HepG2 (cell line): ENCODE data around the gene IDH3A. TPM values are rescaled to one million over a fixed set of nuclear protein-coding genes. Genes with fewer than 3 reads are reported as not detected.

Experiments used
- ATAC-seq: fragments of 200-7000 bp; cut with Tn5 transposase; 3 replicates; pipeline ENCODE4 v1.9.1; 2020; ENCODE audit warnings: mild to moderate bottlenecking, moderate library complexity
- BruUV-seq: library from RNA; stranded (reverse); fragments of 400-500 nt; replicated peaks from 2 replicates; lab custom pipeline; 2021; lab: Mats Ljungman, UMichigan
- CTCF ChIA-PET: fragments of 300-600 bp; formaldehyde crosslinking; extraction: SDS; loops from one replicate; lab custom pipeline; 2021; ENCODE audit warnings: low total read pairs, inconsistent platforms, low intra/inter-chr PET ratio; lab: Yijun Ruan, JAX
- POLR2A ChIA-PET: fragments of 350-600 bp; sonication (Branson Sonifier 250); formaldehyde crosslinking; loops from one replicate; lab custom pipeline; 2020; ENCODE audit warnings: antibody characterized with exemption, inconsistent platforms; lab: Yijun Ruan, JAX
- DNase-seq: peaks from one replicate; pipeline ENCODE4 v3.0.0-alpha.2; 2015; ENCODE audit warnings: low spot score
- FAIRE-seq: peaks from 3 replicates; lab custom pipeline; 2011; peaks lifted over from hg19 to GRCh38; lab: Jason Lieb, UNC
- H2AFZ ChIP-seq: one replicate; pipeline ENCODE4 v1.6.1; 2011; ENCODE audit warnings: low read length, inconsistent platforms
- H3K27ac ChIP-seq: fragments of 300-600 bp; 3 replicates; pipeline ENCODE4 v1.8.0; 2011; ENCODE audit warnings: mixed run types, mild to moderate bottlenecking, mixed read lengths, low read length, inconsistent platforms; ENCODE audit not compliant: insufficient read depth; ENCODE audit errors: extremely low read length
- H3K27me3 ChIP-seq, 2 experiments: fragments of 200-600 bp in 1 of 2; 2 replicates in 1 of 2; 3 replicates in 1 of 2; pipeline versions ENCODE4 v1.6.0 to v1.8.0; 2011; ENCODE audit warnings: low read length in 2 of 2, mild to moderate bottlenecking in 2 of 2, moderate library complexity in 2 of 2, inconsistent platforms in 1 of 2; ENCODE audit not compliant: insufficient read depth in 2 of 2, control insufficient read depth in 1 of 2
- H3K36me3 ChIP-seq, 2 experiments: fragments of 200-600 bp in 1 of 2; replicated peaks in 1 of 2; 2 replicates in 1 of 2; 3 replicates in 1 of 2; pipeline versions ENCODE4 v1.5.1 to v1.8.0; 2011; ENCODE audit warnings: low read length in 2 of 2, inconsistent platforms in 1 of 2; ENCODE audit not compliant: insufficient read depth in 2 of 2, control insufficient read depth in 1 of 2
- H3K4me1 ChIP-seq: 2 replicates; pipeline ENCODE4 v1.5.1; 2012; ENCODE audit warnings: low read length, inconsistent platforms; ENCODE audit not compliant: insufficient read depth
- H3K4me2 ChIP-seq: 2 replicates; pipeline ENCODE4 v1.6.0; 2011; ENCODE audit warnings: low read depth, low read length, inconsistent platforms
- H3K4me3 ChIP-seq, 3 experiments: fragments of 200-600 bp in 1 of 3; sonication (generic), shearing (Covaris generic) in 1 of 3; replicated peaks in 1 of 3; 2 replicates each; pipeline ENCODE4 v1.5.1; 2011 to 2016; ENCODE audit warnings: low read length in 3 of 3, inconsistent platforms in 2 of 3, low read depth in 2 of 3, mild to moderate bottlenecking in 2 of 3, control low read depth in 1 of 3, mixed read lengths in 1 of 3; ENCODE audit not compliant: insufficient read depth in 1 of 3
- H3K79me2 ChIP-seq: one replicate; pipeline ENCODE4 v1.6.1; 2011; ENCODE audit warnings: low read length, inconsistent platforms; ENCODE audit not compliant: insufficient read depth
- H3K9ac ChIP-seq: 2 replicates; pipeline ENCODE4 v1.6.0; 2011; ENCODE audit warnings: mild to moderate bottlenecking, low read depth, low read length, inconsistent platforms; ENCODE audit not compliant: insufficient read depth
- H3K9me3 ChIP-seq: 2 replicates; pipeline ENCODE4 v1.5.1; 2012; ENCODE audit warnings: mild to moderate bottlenecking, low read length
- H4K20me1 ChIP-seq: 2 replicates; pipeline ENCODE4 v1.6.0; 2011; ENCODE audit warnings: inconsistent platforms, mild to moderate bottlenecking, low read length, moderate library complexity; ENCODE audit not compliant: insufficient read depth
- HNRNPH1 ChIP-seq: fragments of 200-400 bp; formaldehyde crosslinking; optimal IDR thresholded peaks from 2 replicates; pipeline ENCODE3; 2017; ENCODE audit warnings: mild to moderate bottlenecking, low read depth, low read length
- KLF11 ChIP-seq: IDR thresholded peaks from 2 replicates; pipeline ENCODE4 v1.6.1; 2016; ENCODE audit warnings: missing compliant biosample characterization
- STAT5B ChIP-seq: sonication (generic); formaldehyde crosslinking; IDR thresholded peaks from 2 replicates; pipeline ENCODE4 v1.4.0; 2020; ENCODE audit warnings: missing genetic modification reagents
- XRCC5 ChIP-seq: fragments of 200-400 bp; formaldehyde crosslinking; optimal IDR thresholded peaks from 2 replicates; pipeline ENCODE3; 2017; ENCODE audit warnings: mild to moderate bottlenecking, low read length
- ZNF160 ChIP-seq: sonication (generic); formaldehyde crosslinking; IDR thresholded peaks from 2 replicates; pipeline ENCODE4 v1.8.0; 2022; ENCODE audit warnings: mild to moderate bottlenecking, inconsistent platforms, missing genetic modification reagents
- ZNF510 ChIP-seq: sonication (generic); formaldehyde crosslinking; IDR thresholded peaks from 2 replicates; pipeline ENCODE4 v1.4.0; 2020; ENCODE audit warnings: low read depth, mild to moderate bottlenecking, missing genetic modification reagents
- WGBS: methylation state at CpG from one replicate; pipeline ENCODE4 v1.1.6; 2017; ENCODE audit warnings: low lambda C conversion rate; 5-methylcytosine and 5-hydroxymethylcytosine counted together
- in situ Hi-C: cut with HindIII; loops from 2 replicates; pipeline ENCODE4 v1.10.0; 2017; ENCODE audit warnings: low pct_unique_long_range_greater_than_20kb; ENCODE audit not compliant: extremely low pct_ligation_motif_present
- intact Hi-C: fragments of 100-400 bp; cut with micrococcal nuclease; formaldehyde crosslinking; loops from one replicate; pipeline ENCODE4 v1.10.0; 2022; ENCODE audit not compliant: unreplicated experiment
- polyA plus RNA-seq, 8 experiments: library from polyadenylated mRNA; depleted of rRNA in 3 of 8; stranded (reverse) in 7 of 8; unstranded in 1 of 8; fragments of >200 nt; fragmentation: Illumina TruSeq in 4 of 8; extraction: Trizol in 4 of 8; gene quantifications; 2 replicates each; pipeline versions ENCODE4 v1.2.1 to v1.2.3, GENCODE V29; 2011 to 2016; ENCODE audit warnings: low read depth in 4 of 8, missing spikeins in 1 of 8, mixed read lengths in 1 of 8; ENCODE audit not compliant: insufficient read depth in 1 of 8
- total RNA-seq, 5 experiments: library from RNA; depleted of rRNA; stranded (reverse); fragments of >200 nt; fragmentation: Illumina TruSeq; extraction: Trizol; gene quantifications; 2 replicates each; pipeline ENCODE4 v1.2.3, GENCODE V29; 2016; ENCODE audit warnings: low read depth in 1 of 5
- TF ChIP-seq, protein P1 (sequence below): sonication (generic); formaldehyde crosslinking; IDR thresholded peaks from 2 replicates; pipeline ENCODE4 v1.5.1; 2020; ENCODE audit warnings: missing genetic modification reagents, mild to moderate bottlenecking, borderline replicate concordance
- TF ChIP-seq, protein P2 (sequence below): sonication (generic); formaldehyde crosslinking; IDR thresholded peaks from 2 replicates; pipeline ENCODE4 v1.5.1; 2020; ENCODE audit warnings: mild to moderate bottlenecking, missing genetic modification reagents, moderate library complexity

The IDH3A gene
- total and polyA plus RNA-seq, 2 of the 13 experiments (the other 11 are each of a cell fraction or from before 2014, with no cell fraction given), result 40.7 to 50.7 TPM

GRCh38 chr15:78167227-78167888 lies 18.2 kb downstream of the IDH3A start:
- no peaks in the 10 kb centered on the region for H3K79me2 ChIP-seq
- no peak overlapping the region for H3K4me3 ChIP-seq
- peaks cover 6 to 59% of the 10 kb centered on the region in 2 experiments; a peak in 4 of 5 replicates for H3K36me3 ChIP-seq
- no peak overlapping the region for H2AFZ ChIP-seq
- H3K4me1 ChIP-seq, result no peaks in the 10 kb centered on the region
- TF ChIP-seq STAT5B (no peak), HNRNPH1 (no peak), ZNF510 (CRISPR knock-in tag) (no peak), KLF11 (CRISPR knock-in tag) (no peak), ZNF160 (CRISPR knock-in tag) (no peak), XRCC5 (no peak)
- TF ChIP-seq, protein P1, sequence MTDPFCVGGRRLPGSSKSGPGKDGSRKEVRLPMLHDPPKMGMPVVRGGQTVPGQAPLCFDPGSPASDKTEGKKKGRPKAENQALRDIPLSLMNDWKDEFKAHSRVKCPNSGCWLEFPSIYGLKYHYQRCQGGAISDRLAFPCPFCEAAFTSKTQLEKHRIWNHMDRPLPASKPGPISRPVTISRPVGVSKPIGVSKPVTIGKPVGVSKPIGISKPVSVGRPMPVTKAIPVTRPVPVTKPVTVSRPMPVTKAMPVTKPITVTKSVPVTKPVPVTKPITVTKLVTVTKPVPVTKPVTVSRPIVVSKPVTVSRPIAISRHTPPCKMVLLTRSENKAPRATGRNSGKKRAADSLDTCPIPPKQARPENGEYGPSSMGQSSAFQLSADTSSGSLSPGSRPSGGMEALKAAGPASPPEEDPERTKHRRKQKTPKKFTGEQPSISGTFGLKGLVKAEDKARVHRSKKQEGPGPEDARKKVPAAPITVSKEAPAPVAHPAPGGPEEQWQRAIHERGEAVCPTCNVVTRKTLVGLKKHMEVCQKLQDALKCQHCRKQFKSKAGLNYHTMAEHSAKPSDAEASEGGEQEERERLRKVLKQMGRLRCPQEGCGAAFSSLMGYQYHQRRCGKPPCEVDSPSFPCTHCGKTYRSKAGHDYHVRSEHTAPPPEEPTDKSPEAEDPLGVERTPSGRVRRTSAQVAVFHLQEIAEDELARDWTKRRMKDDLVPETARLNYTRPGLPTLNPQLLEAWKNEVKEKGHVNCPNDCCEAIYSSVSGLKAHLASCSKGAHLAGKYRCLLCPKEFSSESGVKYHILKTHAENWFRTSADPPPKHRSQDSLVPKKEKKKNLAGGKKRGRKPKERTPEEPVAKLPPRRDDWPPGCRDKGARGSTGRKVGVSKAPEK (CRISPR knock-in tag), result no peak
- TF ChIP-seq, protein P2, sequence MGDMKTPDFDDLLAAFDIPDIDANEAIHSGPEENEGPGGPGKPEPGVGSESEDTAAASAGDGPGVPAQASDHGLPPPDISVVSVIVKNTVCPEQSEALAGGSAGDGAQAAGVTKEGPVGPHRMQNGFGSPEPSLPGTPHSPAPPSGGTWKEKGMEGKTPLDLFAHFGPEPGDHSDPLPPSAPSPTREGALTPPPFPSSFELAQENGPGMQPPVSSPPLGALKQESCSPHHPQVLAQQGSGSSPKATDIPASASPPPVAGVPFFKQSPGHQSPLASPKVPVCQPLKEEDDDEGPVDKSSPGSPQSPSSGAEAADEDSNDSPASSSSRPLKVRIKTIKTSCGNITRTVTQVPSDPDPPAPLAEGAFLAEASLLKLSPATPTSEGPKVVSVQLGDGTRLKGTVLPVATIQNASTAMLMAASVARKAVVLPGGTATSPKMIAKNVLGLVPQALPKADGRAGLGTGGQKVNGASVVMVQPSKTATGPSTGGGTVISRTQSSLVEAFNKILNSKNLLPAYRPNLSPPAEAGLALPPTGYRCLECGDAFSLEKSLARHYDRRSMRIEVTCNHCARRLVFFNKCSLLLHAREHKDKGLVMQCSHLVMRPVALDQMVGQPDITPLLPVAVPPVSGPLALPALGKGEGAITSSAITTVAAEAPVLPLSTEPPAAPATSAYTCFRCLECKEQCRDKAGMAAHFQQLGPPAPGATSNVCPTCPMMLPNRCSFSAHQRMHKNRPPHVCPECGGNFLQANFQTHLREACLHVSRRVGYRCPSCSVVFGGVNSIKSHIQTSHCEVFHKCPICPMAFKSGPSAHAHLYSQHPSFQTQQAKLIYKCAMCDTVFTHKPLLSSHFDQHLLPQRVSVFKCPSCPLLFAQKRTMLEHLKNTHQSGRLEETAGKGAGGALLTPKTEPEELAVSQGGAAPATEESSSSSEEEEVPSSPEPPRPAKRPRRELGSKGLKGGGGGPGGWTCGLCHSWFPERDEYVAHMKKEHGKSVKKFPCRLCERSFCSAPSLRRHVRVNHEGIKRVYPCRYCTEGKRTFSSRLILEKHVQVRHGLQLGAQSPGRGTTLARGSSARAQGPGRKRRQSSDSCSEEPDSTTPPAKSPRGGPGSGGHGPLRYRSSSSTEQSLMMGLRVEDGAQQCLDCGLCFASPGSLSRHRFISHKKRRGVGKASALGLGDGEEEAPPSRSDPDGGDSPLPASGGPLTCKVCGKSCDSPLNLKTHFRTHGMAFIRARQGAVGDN (CRISPR knock-in tag), result no peak
- no peaks in the 10 kb centered on the region for H3K27me3 ChIP-seq
- no peak overlapping the region for H3K27ac ChIP-seq
- intact Hi-C loops, result no loop called here
- no peaks in the 10 kb centered on the region for H4K20me1 ChIP-seq
- no peak overlapping the region for H3K9ac ChIP-seq
- CTCF ChIA-PET, result no interaction called here
- BruUV-seq, result no TSS peak
- ATAC-seq (no peak), FAIRE-seq (no peak), DNase-seq (no peak)
- POLR2A ChIA-PET, result no interaction called here
- WGBS, result 95% methylated on average over 10 of the region's 10 CpGs
- no peak overlapping the region for H3K4me2 ChIP-seq
- in situ Hi-C loops, result no loop called here
- no peaks in the 10 kb centered on the region for H3K9me3 ChIP-seq
